H9 (cell line): Measurements from ENCODE around the gene DNAAF5. TPM values are rescaled to one million over a fixed set of nuclear protein-coding genes. Genes with fewer than 3 reads are reported as not detected.

Source experiments
- DNase-seq: peaks from one replicate; pipeline ENCODE4 v3.0.0-alpha.2; 2017
- H2AFZ ChIP-seq: one replicate; pipeline ENCODE4 v1.6.1; 2013; ENCODE audit warnings: mild to moderate bottlenecking, low read length, control low read depth, moderate library complexity
- H2AK5ac ChIP-seq: 2 replicates; pipeline ENCODE4 v1.6.1; 2013; ENCODE audit warnings: low read length, control low read depth, mixed read lengths; ENCODE audit not compliant: insufficient read length
- H2BK120ac ChIP-seq: one replicate; pipeline ENCODE4 v1.6.1; 2013; ENCODE audit warnings: low read depth, mild to moderate bottlenecking, low read length, control low read depth, inconsistent platforms; ENCODE audit not compliant: poor library complexity, severe bottlenecking
- H2BK12ac ChIP-seq: 2 replicates; pipeline ENCODE4 v1.6.1; 2013; ENCODE audit warnings: low read length, control low read depth, mixed read lengths, low read depth; ENCODE audit not compliant: insufficient read length
- H2BK15ac ChIP-seq: 2 replicates; pipeline ENCODE4 v1.6.1; 2013; ENCODE audit warnings: low read depth, low read length, control low read depth
- H2BK20ac ChIP-seq: one replicate; pipeline ENCODE4 v1.6.1; 2013; ENCODE audit warnings: low read depth, mild to moderate bottlenecking, low read length, control low read depth, inconsistent platforms; ENCODE audit not compliant: poor library complexity, severe bottlenecking
- H2BK5ac ChIP-seq: 2 replicates; pipeline ENCODE4 v1.6.1; 2013; ENCODE audit warnings: low read length, control low read depth, mixed read lengths; ENCODE audit not compliant: insufficient read length
- H3K14ac ChIP-seq: 2 replicates; pipeline ENCODE4 v1.6.1; 2013; ENCODE audit warnings: low read length, control low read depth; ENCODE audit not compliant: insufficient read depth
- H3K18ac ChIP-seq: 2 replicates; pipeline ENCODE4 v1.6.1; 2013; ENCODE audit warnings: low read depth, mild to moderate bottlenecking, mixed read lengths, low read length, control low read depth; ENCODE audit not compliant: insufficient read length
- H3K23ac ChIP-seq: 2 replicates; pipeline ENCODE4 v1.6.1; 2013; ENCODE audit warnings: low read length, control low read depth, mixed read lengths, low read depth; ENCODE audit not compliant: insufficient read length
- H3K23me2 ChIP-seq: 2 replicates; pipeline ENCODE4 v1.6.1; 2013; ENCODE audit warnings: low read depth, mild to moderate bottlenecking, mixed read lengths, low read length, control low read depth; ENCODE audit not compliant: insufficient read length, poor library complexity, severe bottlenecking
- H3K27ac ChIP-seq: 2 replicates; pipeline ENCODE4 v1.5.1; 2013; ENCODE audit warnings: low read length, control low read depth, mixed read lengths, low read depth; ENCODE audit not compliant: insufficient read length
- H3K27me3 ChIP-seq: 2 replicates; pipeline ENCODE4 v1.6.1; 2013; ENCODE audit warnings: low read length, control low read depth, inconsistent platforms; ENCODE audit not compliant: insufficient read depth
- H3K4ac ChIP-seq: 2 replicates; pipeline ENCODE4 v1.6.1; 2013; ENCODE audit warnings: low read depth, mild to moderate bottlenecking, control low read depth, inconsistent platforms, low read length, moderate library complexity
- H3K4me1 ChIP-seq: 2 replicates; pipeline ENCODE4 v1.6.1; 2013; ENCODE audit warnings: low read length, control low read depth, inconsistent platforms; ENCODE audit not compliant: insufficient read depth
- H3K4me2 ChIP-seq: 2 replicates; pipeline ENCODE4 v1.6.1; 2013; ENCODE audit warnings: low read length, control low read depth, mixed read lengths; ENCODE audit not compliant: insufficient read length, insufficient read depth
- H3K56ac ChIP-seq: 2 replicates; pipeline ENCODE4 v1.6.1; 2013; ENCODE audit warnings: low read depth, mild to moderate bottlenecking, mixed read lengths, low read length, control low read depth; ENCODE audit not compliant: insufficient read length
- H3K79me1 ChIP-seq: 2 replicates; pipeline ENCODE4 v1.6.1; 2013; ENCODE audit warnings: low read depth, mild to moderate bottlenecking, moderate library complexity, low read length, control low read depth, inconsistent platforms; ENCODE audit not compliant: insufficient read depth, poor library complexity, severe bottlenecking
- H3K79me2 ChIP-seq: 2 replicates; pipeline ENCODE4 v1.6.1; 2013; ENCODE audit warnings: low read length, control low read depth, inconsistent platforms; ENCODE audit not compliant: insufficient read depth
- H3K9ac ChIP-seq: 2 replicates; pipeline ENCODE4 v1.6.1; 2013; ENCODE audit warnings: low read length, control low read depth, mixed read lengths; ENCODE audit not compliant: insufficient read length; ENCODE audit errors: extremely low read depth
- H3K9me3 ChIP-seq: one replicate; pipeline ENCODE4 v1.6.1; 2013; ENCODE audit warnings: low read depth, low read length, inconsistent platforms; ENCODE audit not compliant: control insufficient read depth
- H3T11ph ChIP-seq: one replicate; pipeline ENCODE4 v1.6.1; 2013; ENCODE audit warnings: mild to moderate bottlenecking, low read length, control low read depth, inconsistent platforms
- H4K20me1 ChIP-seq: one replicate; pipeline ENCODE4 v1.6.1; 2013; ENCODE audit not compliant: control insufficient read depth, insufficient read length, insufficient read depth
- H4K5ac ChIP-seq: 2 replicates; pipeline ENCODE4 v1.6.1; 2013; ENCODE audit warnings: low read depth, mild to moderate bottlenecking, mixed read lengths, low read length, control low read depth; ENCODE audit not compliant: insufficient read length
- H4K8ac ChIP-seq: replicated peaks from 2 replicates; pipeline ENCODE4 v1.6.1; 2013; ENCODE audit warnings: low read length, control low read depth, mixed read lengths, low read depth; ENCODE audit not compliant: insufficient read length
- H4K91ac ChIP-seq: 2 replicates; pipeline ENCODE4 v1.6.1; 2013; ENCODE audit warnings: low read depth, mild to moderate bottlenecking, moderate library complexity, mixed read lengths, low read length, control low read depth; ENCODE audit not compliant: insufficient read length
- H3K27ac Mint-ChIP-seq, 3 experiments: 2 replicates in 2 of 3; 3 replicates in 1 of 3; pipeline ENCODE4 v1.8.0; 2020 to 2021; ENCODE audit warnings: mixed read lengths in 3 of 3, mild to moderate bottlenecking in 1 of 3, moderate library complexity in 1 of 3
- H3K27me3 Mint-ChIP-seq: 2 replicates; pipeline ENCODE4 v1.8.0; 2021; ENCODE audit warnings: low read depth, mild to moderate bottlenecking, moderate library complexity, mixed read lengths
- H3K36me3 Mint-ChIP-seq, 3 experiments: 2 replicates in 2 of 3; 3 replicates in 1 of 3; pipeline ENCODE4 v1.8.0; 2020 to 2021; ENCODE audit warnings: low read depth in 3 of 3, mixed read lengths in 3 of 3; ENCODE audit not compliant: insufficient read depth in 1 of 3
- H3K4me1 Mint-ChIP-seq, 2 experiments: 2 replicates each; pipeline ENCODE4 v1.8.0; 2020; ENCODE audit warnings: mixed read lengths in 2 of 2
- H3K4me3 Mint-ChIP-seq, 2 experiments: 2 replicates in 1 of 2; 3 replicates in 1 of 2; pipeline ENCODE4 v1.8.0; 2020 to 2021; ENCODE audit warnings: mild to moderate bottlenecking in 2 of 2, mixed read lengths in 2 of 2, moderate library complexity in 1 of 2
- H3K9me3 Mint-ChIP-seq, 2 experiments: 2 replicates in 1 of 2; 3 replicates in 1 of 2; pipeline ENCODE4 v1.8.0; 2020; ENCODE audit warnings: mild to moderate bottlenecking in 2 of 2, mixed read lengths in 2 of 2, moderate library complexity in 1 of 2
- WGBS: extraction: QIAGEN DNeasy Blood & Tissue Kit; methylation state at CpG from one replicate; pipeline ENCODE4 v1.1.7; 2013; ENCODE audit warnings: missing lambda C conversion rate, low lambda C conversion rate, mixed read lengths; ENCODE audit not compliant: insufficient read length; ENCODE audit errors: extremely low coverage; 5-methylcytosine and 5-hydroxymethylcytosine counted together
- total RNA-seq: library from RNA; stranded (reverse); gene quantifications from 2 replicates; pipeline ENCODE4 v1.2.1, GENCODE V29; 2021
- TF ChIP-seq, protein P1 (sequence below): fragments of 200-600 bp; sonication (generic); conservative IDR thresholded peaks from 3 replicates; pipeline ENCODE4 v1.8.0; 2021; ENCODE audit warnings: antibody characterized with exemption, mild to moderate bottlenecking

The DNAAF5 gene
- total RNA-seq, 1 experiment from 2014 or later, result 43.5 TPM

DNA sequence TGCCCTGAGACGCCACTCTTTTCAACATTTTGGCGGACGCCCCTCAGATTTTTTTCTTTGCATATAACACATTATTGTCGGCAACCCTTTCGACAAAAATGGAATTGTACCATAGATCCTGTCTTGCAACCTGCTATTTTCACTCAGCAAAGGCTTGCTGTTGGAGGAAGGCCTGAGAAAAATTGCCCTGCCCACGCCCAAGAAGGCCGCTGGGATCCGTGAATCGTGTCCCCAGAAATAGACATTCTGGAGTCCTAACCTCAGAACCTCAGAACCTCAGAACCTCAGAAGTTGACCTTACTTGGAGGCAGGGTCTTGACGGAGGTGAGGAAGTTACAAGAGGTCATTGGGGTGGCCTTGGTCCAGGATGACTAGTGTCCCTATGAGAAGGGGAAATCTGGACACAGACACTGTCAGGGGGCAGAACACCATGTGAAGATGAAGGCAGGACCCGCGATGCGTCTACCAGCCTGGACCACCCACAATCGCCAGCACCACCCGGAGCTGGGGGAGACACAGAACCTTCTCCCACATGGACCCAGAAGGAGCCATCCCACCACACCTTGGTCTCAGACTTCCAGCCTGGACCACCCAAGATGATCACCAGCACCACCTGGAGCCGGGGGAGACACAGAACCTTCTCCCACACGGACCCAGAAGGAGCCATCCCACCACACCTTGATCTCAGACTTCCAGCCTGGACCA is 19.1 kb upstream of the DNAAF5 start:
- H3K9ac ChIP-seq, result no peak overlapping the region
- H3K9me3 Mint-ChIP-seq, result peaks cover 6 to 8% of the 10 kb centered on the region in 2 experiments
- no peak overlapping the region for H3K23ac ChIP-seq
- no peaks in the 10 kb centered on the region for H3K27me3 ChIP-seq
- H3K79me2 ChIP-seq, result no peaks in the 10 kb centered on the region; the same call in 1 of the 2 replicates
- no peak overlapping the region for H2BK120ac ChIP-seq
- H3K18ac ChIP-seq, result no peak overlapping the region
- no peak for DNase-seq
- H2BK12ac ChIP-seq, result no peak overlapping the region
- no peak overlapping the region for H4K8ac ChIP-seq
- H2BK20ac ChIP-seq, result no peak overlapping the region
- no peak overlapping the region for H2AFZ ChIP-seq
- no peak overlapping the region for H3K4me3 Mint-ChIP-seq
- H3K14ac ChIP-seq, result no peak overlapping the region
- peaks cover 9% of the 10 kb centered on the region for H3K79me1 ChIP-seq
- H3K27me3 Mint-ChIP-seq, result no peaks in the 10 kb centered on the region
- no peak overlapping the region for H3K27ac ChIP-seq
- peaks cover 0 to 8% of the 10 kb centered on the region in 2 experiments; a peak in 2 of 4 replicates for H3K4me1 Mint-ChIP-seq
- H3K9me3 ChIP-seq, result no peaks in the 10 kb centered on the region
- no peak overlapping the region for H3T11ph ChIP-seq
- H3K27ac Mint-ChIP-seq, result no peak overlapping the region
- no peak overlapping the region for H4K91ac ChIP-seq
- H3K4me1 ChIP-seq, result no peaks in the 10 kb centered on the region
- no peak overlapping the region for H3K4me2 ChIP-seq
- no peaks in the 10 kb centered on the region for H4K20me1 ChIP-seq
- H2AK5ac ChIP-seq, result no peak overlapping the region
- peaks cover 34 to 44% (median 34%) of the 10 kb centered on the region in 3 experiments for H3K36me3 Mint-ChIP-seq
- WGBS, result no CpG with 5 or more reads among the region's 17 CpGs
- no peaks in the 10 kb centered on the region for H3K23me2 ChIP-seq
- H3K56ac ChIP-seq, result no peak overlapping the region
- H3K4ac ChIP-seq, result no peak overlapping the region
- H2BK15ac ChIP-seq, result no peak overlapping the region
- TF ChIP-seq, protein P1, sequence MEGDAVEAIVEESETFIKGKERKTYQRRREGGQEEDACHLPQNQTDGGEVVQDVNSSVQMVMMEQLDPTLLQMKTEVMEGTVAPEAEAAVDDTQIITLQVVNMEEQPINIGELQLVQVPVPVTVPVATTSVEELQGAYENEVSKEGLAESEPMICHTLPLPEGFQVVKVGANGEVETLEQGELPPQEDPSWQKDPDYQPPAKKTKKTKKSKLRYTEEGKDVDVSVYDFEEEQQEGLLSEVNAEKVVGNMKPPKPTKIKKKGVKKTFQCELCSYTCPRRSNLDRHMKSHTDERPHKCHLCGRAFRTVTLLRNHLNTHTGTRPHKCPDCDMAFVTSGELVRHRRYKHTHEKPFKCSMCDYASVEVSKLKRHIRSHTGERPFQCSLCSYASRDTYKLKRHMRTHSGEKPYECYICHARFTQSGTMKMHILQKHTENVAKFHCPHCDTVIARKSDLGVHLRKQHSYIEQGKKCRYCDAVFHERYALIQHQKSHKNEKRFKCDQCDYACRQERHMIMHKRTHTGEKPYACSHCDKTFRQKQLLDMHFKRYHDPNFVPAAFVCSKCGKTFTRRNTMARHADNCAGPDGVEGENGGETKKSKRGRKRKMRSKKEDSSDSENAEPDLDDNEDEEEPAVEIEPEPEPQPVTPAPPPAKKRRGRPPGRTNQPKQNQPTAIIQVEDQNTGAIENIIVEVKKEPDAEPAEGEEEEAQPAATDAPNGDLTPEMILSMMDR, result no peak
- H4K5ac ChIP-seq, result no peak overlapping the region
- no peak overlapping the region for H2BK5ac ChIP-seq
